GM19463 (cell line): ENCODE measurements around the gene SHROOM3.

Experiments used
- ATAC-seq: cut with Tn5 transposase; IDR thresholded peaks from one replicate; pipeline ENCODE4 v1.9.1; 2021; ENCODE audit warnings: mild to moderate bottlenecking, moderate library complexity; ENCODE audit not compliant: unreplicated experiment

Gene SHROOM3

GRCh38 chr4:76489686-76490161 lies 54.7 kb downstream of the SHROOM3 start:
- no peak for ATAC-seq

GRCh38 chr4:76492055-76492454 lies 57.0 kb downstream of the SHROOM3 start:
- no peak for ATAC-seq

GRCh38 chr4:76494243-76494642 lies 59.2 kb downstream of the SHROOM3 start:
- ATAC-seq: no peak

GRCh38 chr4:76494871-76495590 lies 60.0 kb downstream of the SHROOM3 start:
- no peak for ATAC-seq

- no peak for ATAC-seq
Measured at GRCh38 chr4:76498550-76498949, 63.5 kb downstream of the SHROOM3 start.

GRCh38 chr4:76499461-76499860 lies 64.4 kb downstream of the SHROOM3 start:
- ATAC-seq: peak; percentile 48

- no peak for ATAC-seq
Measured at GRCh38 chr4:76502886-76503285, 67.9 kb downstream of the SHROOM3 start.

GRCh38 chr4:76504613-76505465 lies 69.8 kb downstream of the SHROOM3 start:
- no peak for ATAC-seq

GRCh38 chr4:76511947-76512346 lies 76.9 kb downstream of the SHROOM3 start:
- ATAC-seq: no peak

GRCh38 chr4:76513482-76513881 lies 78.5 kb downstream of the SHROOM3 start:
- ATAC-seq: no peak

- ATAC-seq: no peak
Measured at GRCh38 chr4:76514087-76514486, 79.1 kb downstream of the SHROOM3 start.

- peak; percentile 86 for ATAC-seq
Measured at GRCh38 chr4:76515975-76516843, 81.2 kb downstream of the SHROOM3 start.

- ATAC-seq: no peak
Measured at GRCh38 chr4:76518241-76518640, 83.2 kb downstream of the SHROOM3 start.

- ATAC-seq: no peak
Measured at GRCh38 chr4:76523593-76523992, 88.6 kb downstream of the SHROOM3 start.

GRCh38 chr4:76525751-76526150 lies 90.7 kb downstream of the SHROOM3 start:
- ATAC-seq: no peak

GRCh38 chr4:76526585-76526990 lies 91.6 kb downstream of the SHROOM3 start:
- no peak for ATAC-seq

- no peak for ATAC-seq
Measured at GRCh38 chr4:76527666-76528065, 92.6 kb downstream of the SHROOM3 start.

- ATAC-seq: no peak
Measured at GRCh38 chr4:76531597-76531996, 96.6 kb downstream of the SHROOM3 start.

GRCh38 chr4:76532805-76533204 lies 97.8 kb downstream of the SHROOM3 start:
- no peak for ATAC-seq

- no peak for ATAC-seq
Measured at GRCh38 chr4:76533314-76533713, 98.3 kb downstream of the SHROOM3 start.
